ENCODE measurements around the gene FRMD5.
A peak's percentile ranks its signal among the peaks of the same experiment; 100 is the strongest.

Gene FRMD5

DNA sequence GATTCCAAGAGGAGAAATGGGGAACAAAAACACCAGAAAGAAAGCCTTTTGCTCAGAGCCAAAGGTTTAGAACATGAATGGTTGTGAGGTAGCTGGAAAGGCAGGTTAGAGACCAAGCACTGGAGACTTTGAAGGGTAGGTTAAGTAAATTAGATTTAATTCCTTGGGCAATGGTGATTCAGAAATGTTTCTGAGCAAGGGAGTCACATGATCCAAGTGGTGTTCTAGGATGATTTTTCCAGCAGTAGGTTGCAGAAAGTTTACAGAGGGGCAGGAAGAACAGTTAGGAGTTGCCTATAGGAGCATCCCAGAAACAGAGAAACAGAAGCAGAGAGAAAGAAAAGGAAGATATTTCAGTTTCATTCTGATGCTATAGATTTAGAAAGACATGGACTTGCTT is 228.4 kb downstream of the FRMD5 start:
- no peak for DNase-seq

DNA sequence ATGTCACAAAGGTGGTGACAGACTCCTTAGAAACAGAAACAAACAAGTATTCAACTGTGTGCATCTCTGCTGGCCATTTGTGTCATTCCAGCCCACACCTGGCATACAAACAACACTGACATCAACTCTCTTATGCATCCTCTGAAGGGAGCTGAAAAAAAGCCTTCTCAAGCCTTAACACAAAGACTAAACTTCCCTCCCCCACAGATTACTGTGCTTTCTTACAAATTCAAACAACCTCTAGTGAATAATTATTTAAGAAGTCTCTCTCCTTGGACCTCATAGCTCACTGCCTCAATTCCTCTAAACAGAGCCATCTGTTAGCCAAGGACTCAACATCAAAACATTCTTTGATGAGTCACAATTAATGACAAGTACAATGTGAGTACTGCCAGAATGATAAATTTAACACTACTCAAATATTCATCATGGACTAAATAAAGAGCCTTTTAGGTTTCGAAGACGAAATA is 236.2 kb downstream of the FRMD5 start:
- no peak for DNase-seq

DNA sequence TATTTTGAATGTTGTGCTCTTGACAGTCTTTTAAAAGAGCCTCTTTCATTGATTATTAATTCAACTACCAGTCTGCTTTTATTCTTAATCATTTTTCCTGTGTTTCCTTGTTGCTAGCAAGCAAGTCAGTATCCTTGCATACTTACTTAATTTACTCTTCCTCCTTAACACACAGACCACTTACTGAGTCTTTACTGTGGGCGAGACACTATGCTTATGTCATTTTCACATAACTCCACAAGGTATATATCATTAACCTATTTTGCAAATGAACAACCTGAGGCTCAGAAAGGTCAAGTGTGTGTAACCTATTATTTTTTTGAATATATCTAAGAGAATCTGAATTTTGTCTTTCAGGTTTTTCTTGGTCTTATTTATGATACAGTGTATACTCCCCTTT is 237.3 kb downstream of the FRMD5 start:
- DNase-seq: no peak

GRCh38 chr15:43955140-43955539 is 239.9 kb downstream of the FRMD5 start:
- DNase-seq: no peak

DNA sequence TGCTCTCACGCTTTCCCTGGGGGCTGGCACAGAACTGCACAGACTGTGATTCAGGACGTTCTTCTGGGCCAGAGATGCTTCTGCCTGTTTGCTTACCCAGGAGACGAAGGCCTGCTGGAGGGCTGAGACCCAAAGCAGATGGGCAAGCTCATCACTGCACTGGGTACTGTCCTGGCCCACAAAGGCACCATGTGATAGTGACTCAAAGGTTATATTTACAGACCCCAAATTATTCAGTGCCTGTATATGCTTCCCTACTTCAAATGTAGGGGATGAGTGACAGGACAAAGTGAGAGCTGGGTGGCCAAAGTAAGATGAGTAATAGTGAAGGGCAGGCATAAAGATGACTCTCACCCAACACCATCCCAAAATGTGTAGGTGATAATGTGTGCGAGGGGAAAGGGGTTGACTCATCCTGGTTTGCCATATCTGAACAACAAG is 240.9 kb downstream of the FRMD5 start:
- DNase-seq: peak; percentile 24

GRCh38 chr15:43953402-43953801 is 241.7 kb downstream of the FRMD5 start:
- DNase-seq: no peak

GRCh38 chr15:43950531-43950930 is 244.5 kb downstream of the FRMD5 start:
- DNase-seq: no peak

DNA sequence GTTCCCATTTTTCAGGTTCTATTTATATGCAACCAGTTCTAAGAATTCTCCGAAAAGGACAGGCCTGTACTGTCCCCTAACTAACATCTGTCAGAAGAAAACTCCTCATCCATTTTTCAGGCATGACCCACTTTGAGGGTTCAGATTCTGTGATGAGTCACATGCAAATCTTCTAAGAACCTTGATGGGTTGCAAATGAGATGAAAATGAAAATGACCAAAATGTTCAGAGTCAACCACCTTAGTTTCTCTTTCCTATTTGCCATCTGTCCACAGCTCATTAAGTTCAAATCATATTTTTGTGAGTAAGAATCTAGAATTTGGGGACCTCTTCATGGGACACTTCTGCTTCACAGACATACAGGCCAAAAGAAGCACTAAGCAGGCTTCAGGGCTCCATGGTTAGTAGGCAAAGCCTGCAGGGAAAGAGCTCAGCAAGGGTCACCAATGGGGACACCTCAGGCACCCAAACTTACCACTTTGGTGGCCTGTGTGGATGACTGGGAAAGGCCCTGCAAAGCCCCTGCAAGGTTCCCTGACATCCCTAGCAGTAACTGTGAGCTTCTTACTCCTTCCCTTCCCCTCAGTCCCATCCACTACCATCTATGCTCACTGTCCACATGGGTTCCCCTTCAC is 246.3 kb downstream of the FRMD5 start:
- peak; percentile 22 for DNase-seq

DNA sequence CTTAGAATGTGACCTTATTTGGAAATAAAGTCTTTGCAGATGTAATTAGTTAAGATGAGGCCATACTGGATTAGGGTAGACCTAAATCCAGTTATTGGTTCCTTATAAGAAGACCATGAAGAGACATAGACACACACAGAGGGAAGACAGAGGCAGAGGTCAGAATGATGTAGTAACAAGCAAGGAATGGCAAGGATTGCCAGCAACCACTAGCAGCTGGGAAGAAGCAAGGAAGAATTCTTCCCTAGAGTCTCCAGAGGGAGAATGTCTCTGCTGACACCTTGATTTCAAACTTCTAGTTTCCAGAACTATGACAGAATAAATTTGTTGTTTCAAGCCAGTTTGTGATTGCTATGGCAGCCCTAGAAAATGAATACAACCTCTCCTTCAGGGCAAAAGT is 251.6 kb downstream of the FRMD5 start:
- DNase-seq: no peak

- DNase-seq: no peak
Observed at GRCh38 chr15:43942194-43942593, 252.9 kb downstream of the FRMD5 start.

GRCh38 chr15:43941555-43941954 is 253.5 kb downstream of the FRMD5 start:
- no peak for DNase-seq

DNA sequence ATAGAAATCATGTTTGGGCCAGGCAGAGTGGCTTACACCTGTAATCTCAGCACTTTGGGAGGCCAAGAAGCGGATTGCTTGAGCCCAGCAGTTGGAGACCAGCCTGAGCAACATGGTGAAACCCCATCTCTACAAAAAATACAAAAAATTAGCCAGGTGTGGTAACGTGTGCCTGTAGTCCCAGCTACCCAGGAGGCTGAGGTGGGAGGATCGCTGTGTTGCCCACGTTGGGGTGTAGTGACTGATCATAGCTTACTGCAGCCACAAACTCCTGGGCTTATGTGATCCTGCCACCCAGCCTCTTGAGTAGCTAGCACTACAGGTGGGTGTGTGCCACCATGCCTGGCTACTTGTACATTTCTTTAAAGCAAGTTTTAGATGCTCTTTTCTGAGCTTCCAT is 254.0 kb downstream of the FRMD5 start:
- DNase-seq: no peak

DNA sequence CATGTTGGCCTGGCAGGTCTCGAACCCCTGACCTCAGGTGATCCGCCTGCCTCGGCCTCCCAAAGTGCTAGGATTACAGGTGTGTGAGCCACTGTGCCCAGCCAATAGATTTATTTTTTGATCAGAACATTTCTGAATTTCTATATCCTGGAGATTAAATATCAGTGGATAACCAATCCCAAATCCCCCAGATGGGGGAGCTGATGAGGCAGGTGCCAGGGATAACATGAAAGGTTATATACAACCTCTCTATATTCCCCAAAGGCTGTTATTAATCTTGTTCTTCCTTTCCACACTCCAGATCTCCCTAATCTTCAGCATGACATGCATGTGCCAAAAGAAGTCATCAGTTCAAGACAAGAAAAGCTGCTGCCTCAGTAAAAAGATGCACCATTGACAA is 256.0 kb downstream of the FRMD5 start:
- peak; percentile 36 for DNase-seq

DNA sequence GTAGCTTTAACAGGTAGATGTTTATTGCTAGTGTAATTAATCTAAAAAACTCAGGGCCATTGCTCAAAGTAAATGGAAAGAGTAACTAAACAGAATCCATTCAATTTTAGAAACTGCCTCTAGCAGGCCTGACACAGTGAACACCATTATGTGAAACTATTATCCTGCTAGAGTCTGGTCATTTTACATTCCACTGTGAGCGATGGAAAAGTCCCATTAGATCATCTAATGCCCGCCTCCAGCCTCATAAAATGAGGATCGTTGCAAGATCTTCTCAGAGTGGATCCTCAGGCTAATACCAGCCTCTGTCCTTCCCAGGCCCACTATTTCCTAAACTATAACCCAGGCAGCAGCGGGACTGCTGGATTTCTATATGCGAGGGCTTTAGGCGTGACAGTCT is 260.6 kb downstream of the FRMD5 start:
- no peak for DNase-seq

- DNase-seq: no peak
Observed at GRCh38 chr15:43932907-43933306, 262.2 kb downstream of the FRMD5 start.

DNA sequence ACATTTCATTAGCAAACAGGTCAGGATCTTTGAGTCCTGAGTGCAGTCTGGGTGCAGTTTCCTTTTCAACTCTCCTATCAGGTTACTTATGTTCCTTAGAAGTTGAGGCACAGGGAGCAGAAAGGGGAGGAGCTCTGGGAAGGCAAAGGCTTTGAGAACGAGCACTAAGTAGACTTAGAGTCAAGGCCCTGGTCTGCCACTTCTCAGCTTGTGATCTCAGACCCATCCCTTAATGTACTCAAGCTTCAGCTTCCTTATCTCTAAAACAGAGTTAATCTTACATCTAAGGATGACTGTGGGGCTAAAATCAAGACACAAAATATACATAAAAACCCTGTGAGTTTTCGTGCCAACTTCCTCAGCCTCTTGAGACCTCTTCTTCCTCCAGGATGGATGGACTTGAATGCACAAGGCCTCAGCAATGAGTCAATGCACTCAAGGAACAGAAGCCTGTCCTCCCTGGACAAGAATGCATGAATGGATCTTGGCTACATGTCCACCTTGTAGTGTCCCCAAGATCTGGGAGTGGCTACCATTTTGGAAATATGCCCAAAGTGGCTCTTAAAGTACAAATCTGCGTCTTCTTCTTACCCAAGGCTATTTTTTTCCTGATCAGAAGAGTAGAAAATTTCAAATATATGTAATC is 263.2 kb downstream of the FRMD5 start:
- no peak for DNase-seq

- DNase-seq: no peak
Observed at GRCh38 chr15:43931119-43931518, 264.0 kb downstream of the FRMD5 start.

GRCh38 chr15:43930556-43930955 is 264.5 kb downstream of the FRMD5 start:
- no peak for DNase-seq

DNA sequence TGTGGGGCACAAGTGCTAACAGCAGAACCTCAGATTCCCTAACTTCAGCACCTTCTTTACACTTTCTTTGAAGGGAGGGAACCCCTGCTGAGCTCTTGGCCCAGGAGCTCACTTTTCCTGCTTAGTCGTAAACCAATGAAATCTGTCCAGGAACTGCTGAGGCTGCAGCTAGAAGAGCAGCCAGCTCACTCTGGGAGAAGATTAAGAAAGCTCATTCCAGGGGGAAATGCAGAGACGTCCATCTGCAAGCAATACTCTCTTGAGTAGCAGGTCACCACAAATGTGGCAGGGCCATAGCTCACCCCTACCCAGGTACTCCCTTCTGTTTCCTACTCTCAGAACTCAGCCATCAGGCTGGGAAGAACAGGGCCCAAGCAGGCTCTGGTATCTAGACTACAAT is 265.0 kb downstream of the FRMD5 start:
- no peak for DNase-seq

DNA sequence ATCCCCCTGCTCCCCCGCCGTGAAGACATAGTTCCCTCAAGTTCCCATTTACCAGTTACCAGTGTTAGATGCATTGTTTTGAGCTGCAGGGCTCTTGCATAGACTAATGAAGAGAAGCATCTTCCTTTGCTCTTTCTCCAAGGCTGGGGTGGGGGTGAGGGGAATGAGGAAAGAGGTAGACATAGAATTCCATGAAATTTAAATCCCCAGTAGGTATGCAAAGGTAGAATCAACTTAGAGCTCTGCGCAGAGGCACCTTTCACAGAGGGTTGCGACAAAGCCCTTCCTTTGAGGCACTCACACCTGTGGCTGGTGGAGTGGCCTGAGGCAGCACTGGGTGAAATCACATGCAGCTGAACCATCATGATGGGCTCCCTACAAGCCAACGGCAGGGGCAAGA is 266.9 kb downstream of the FRMD5 start:
- DNase-seq: no peak

DNA sequence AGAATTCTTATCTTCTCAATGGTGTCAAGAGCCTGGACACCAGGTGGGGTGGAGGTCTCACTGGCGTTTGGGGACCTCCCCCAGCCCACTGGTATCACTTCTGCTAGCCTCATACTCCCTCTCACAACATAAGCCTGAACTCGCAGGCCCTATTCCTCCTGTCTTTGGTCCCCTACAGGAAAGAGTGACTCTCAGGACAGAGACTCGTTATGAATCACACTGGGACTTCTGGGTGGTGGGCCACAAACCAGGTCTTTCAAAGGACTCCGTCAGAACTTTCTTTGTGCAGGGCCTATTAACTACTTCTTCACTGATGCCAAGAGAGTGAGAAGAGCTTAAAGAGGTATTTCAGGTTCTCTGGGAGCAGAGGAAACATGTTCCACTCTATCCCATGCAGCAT is 267.9 kb downstream of the FRMD5 start:
- no peak for DNase-seq

DNA sequence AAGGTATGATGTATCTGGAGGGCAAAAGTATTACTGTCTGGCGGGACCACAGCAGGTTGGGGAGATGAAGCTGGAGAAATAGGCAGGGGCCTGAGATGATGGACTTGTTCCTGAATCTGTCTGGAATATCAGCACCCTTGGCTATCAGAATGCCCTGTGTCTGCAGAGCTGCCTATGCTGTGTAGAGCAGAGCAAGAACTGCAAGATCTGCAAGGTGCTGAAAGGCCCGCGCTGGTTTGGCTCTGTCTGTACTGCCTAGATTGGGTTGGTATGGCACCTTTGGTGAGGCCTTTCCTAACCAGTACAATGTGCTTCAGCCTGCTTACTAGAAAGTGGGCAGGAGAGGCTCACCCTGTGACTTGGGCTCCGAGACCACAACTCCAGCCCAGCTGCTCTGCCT is 271.5 kb downstream of the FRMD5 start:
- DNase-seq: no peak

GRCh38 chr15:43922021-43922420 is 273.1 kb downstream of the FRMD5 start:
- no peak for DNase-seq

DNA sequence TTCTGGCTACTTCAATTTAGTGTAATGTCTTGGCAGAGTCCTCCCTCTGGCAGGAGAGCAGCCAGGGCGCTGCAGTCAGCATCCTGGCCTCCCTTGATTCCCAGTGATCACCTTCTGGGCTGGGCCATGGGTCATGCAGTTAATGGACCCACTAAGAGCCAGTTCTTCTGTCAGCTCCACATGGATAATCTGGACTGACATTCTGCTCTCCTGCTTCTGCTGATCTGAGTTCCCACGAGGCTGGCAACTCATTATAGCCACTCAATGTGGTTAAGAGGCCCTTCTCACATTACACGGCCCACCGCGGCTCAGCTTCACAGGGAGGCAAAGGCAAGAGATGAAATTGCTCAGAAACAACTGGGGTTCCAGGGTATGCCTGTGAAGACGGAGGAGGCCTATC is 274.3 kb downstream of the FRMD5 start:
- no peak for DNase-seq

GRCh38 chr15:43920254-43920600 is 274.8 kb downstream of the FRMD5 start:
- no peak for DNase-seq
